Globus pallidus (tissue), 1 donor: Measurements from ENCODE around the gene TAS2R39.
"Not testable (repeated sequence)": the region's sequence is repeated elsewhere in the genome, so short reads cannot be mapped to it uniquely, and the experiment has no call there.

Experiments used
- DNase-seq: peaks from one replicate; pipeline ENCODE4 v3.0.0-alpha.2; 2015; ENCODE audit warnings: low spot score

TAS2R39 gene

DNA sequence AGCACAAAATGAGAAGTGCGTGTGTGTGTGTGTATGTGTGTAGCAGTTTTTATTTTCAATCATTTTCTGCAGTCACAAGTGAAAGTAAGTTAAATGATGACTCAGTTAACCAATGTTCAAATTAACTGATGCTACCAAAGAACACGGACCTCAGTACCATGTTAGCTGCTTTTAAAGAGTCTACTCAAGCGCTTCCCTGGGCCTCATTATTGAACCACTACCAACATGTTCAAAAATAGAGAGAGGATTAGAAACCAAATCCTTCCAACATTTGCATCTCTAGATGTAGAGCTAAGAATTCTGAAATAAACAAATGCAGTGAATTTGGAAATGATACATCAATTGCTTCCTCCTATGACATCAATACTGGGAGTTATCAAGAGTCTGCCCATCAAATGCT lies at the start of gene TAS2R39:
Gene TAS2R39 (plus strand): TSS at position 396 of the 400 bp plus-strand sequence. CDS start 0 bp downstream, at position 396.
- DNase-seq, result no peak

DNA sequence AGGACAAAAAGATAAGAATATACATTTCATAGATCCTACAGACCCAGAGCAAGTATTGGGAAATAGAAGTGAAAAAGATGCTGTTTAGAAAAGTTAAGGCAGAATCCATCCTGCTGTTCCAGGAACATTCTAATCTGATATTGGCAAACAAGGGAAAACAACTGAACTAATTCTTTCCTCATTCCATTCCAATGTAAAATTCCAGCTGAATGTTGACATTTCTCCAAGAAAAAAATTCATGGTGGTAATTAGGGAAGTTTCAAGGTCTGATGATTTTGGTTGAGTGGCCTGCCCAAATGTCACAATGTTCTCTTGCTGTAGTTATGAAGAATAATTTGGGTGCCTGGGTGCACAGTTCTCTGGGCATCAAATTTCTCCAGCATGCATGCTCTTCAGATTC lies 36.1 kb upstream of the TAS2R39 start:
- no peak for DNase-seq

- DNase-seq, result no peak
Measured at GRCh38 chr7:143148050-143148449, 35.2 kb upstream of the TAS2R39 start.

DNA sequence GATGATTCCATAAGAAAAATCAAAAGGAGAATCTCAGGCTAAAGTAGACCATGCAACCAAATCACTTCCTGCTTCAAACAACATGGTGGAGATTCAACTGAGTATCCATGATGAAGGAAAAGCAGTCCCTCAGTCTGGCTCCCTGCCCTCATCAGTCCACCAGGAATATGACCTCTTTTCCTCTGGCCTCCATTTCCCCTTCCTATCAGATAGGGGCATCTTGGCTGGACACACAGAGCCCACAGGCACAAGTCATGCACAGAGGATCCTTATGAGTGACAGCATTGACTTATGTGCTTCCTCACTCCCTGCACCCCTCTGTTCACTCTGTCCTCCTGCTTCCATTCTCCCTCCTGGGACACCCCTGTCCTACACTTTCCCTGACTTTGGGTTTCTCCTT lies 34.6 kb upstream of the TAS2R39 start:
- no peak for DNase-seq

- DNase-seq, result not testable (repeated sequence)
Measured at GRCh38 chr7:143150696-143151095, 32.5 kb upstream of the TAS2R39 start.

DNA sequence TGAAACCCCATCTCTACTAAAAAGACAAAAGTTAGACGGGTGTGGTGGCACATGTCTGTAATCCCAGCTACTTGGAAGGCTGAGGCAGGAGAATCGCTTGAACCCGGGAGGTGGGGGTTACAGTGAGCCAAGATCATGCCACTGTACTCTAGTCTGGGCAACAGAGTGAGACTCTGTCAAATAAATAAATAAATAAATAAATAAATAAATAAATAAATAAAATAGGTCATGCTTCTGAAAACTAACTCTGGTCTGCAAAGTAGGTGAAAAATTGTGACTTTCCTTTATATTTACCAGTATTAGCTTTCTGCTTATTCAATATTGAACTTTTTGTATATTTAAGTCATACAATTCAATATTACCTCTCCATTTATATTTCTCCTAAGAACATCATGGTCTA lies 24.6 kb upstream of the TAS2R39 start:
- DNase-seq, result not testable (repeated sequence)

DNA sequence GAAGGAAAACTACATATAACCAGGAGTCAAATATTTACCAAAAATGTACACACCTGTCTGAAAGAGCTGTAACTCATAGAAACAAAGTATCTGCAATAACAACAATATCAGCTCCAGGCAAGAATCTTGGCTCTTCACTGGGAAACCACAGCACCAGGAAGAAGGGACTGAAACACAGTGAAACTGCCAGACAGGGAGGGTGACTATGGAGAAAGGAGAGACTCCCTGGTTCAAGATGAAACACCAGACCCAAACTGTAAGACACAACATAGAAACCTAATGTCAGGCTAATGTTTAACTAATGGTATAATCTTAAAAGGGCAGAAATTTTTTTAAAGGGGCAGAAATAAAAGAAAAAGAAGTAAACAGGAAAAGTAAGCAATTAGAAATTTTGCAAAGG lies 11.5 kb upstream of the TAS2R39 start:
- DNase-seq, result no peak

GRCh38 chr7:143172354-143172753 lies 10.9 kb upstream of the TAS2R39 start:
- DNase-seq, result no peak

- DNase-seq, result no peak
Measured at GRCh38 chr7:143176128-143176527, 7.1 kb upstream of the TAS2R39 start.

DNA sequence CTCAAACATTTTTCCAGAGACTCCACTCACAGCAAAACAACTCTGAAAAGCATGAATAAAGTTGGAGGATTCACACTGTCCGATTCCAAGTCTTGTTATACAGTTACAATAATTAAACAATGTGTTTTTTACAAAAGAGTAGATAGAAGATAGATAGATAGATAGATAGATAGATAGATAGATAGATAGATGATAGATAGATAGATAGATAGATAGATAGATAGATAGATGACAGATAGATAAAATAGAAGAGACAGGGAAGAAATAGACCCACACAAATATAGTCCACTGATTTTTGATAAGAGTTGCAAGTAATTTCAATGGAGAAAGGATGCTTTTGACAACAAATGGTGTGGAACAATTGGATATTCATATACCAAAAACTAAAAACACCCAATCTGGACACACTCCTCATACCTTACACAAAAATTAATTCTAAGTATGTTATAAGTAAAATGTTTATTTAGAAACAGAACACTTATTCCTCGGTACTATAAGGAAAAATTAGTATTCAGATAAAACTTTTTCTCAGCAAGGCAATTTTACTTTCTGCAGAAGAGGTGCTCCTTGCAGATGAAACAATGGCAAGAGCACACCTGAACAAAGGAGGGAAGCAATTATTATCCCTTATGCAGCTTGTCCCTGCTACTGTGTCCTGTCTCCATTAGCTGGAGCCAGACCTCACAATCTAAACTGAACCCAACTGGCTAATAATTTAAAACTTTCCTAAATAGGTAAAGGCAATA lies 5.7 kb upstream of the TAS2R39 start:
- no peak for DNase-seq

DNA sequence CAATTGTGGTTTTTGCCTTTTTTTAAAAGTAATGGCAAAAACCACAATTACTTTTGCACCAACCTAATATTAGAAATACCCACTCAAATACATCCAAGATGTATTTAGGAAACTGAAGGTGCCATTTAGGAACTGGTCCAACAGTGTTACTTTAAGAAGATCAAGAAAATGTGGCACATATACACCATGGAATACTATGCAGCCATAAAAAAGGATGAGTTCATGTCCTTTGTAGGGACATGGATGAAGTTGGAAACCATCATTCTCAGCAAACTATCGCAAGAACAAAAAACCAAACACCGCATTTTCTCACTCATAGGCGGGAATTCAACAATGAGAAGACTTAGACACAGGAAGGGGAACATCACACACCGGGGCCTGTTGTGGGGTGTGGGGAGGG lies 2.4 kb upstream of the TAS2R39 start:
- not testable (repeated sequence) for DNase-seq

DNA sequence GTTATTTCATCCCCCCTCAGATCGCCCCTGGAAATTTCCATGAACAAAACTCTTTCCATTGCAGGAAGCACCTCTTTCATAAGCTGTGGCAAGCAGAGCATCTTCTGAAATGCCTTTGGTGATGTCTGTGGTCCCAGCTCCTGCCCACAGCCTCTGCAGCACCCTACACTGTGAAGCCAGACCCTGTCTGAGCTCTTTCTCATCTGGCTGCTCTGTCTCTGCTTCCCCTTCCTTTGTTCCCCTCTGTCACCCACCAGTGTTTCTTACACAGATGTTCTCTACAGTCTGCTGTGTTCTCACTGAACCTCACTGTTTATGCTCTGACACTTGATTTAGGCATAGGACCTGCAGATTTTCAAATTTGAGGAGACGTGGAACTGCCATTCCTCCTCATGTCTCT lies 1.9 kb upstream of the TAS2R39 start:
- no peak for DNase-seq

DNA sequence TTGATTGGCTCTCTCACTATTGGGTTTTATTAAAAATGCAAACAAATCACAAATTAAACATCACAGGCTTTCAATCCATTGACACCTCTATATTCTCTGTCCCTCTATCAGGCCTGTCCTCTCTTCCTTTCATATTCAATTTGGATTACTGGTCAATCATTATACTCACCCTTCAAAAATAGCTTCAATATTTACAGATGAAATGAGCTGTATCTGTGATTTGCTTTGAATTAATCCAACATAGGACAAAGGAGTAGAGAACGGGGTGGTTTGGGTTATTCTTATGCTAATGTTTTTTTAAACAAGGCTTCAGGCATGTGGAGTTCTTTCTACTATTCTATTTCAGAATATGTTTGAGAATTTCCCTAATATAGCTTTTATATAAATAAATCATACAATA lies 2.3 kb downstream of the TAS2R39 start:
- DNase-seq, result no peak

DNA sequence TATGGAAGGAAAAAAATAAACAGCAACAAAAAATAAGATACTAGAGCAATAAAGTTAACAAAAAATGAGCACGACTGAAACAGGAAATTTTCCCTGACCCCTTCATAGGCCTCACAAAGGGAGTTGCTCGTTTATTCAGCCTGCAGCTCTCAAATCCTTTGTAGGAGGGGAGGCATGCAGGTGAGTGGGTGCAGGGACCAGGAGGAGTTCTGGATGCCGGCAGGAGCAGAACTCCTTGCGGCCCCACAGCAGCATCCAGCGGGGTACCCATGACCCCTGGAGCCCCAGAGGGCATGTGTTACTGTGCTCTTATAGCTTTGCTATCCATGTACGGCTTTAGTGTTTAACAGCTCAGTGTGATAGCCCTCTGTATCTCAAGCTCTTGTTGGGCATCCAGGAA lies 5.8 kb downstream of the TAS2R39 start:
- DNase-seq, result no peak

- no peak for DNase-seq
Measured at GRCh38 chr7:143193880-143194279, 10.7 kb downstream of the TAS2R39 start.

DNA sequence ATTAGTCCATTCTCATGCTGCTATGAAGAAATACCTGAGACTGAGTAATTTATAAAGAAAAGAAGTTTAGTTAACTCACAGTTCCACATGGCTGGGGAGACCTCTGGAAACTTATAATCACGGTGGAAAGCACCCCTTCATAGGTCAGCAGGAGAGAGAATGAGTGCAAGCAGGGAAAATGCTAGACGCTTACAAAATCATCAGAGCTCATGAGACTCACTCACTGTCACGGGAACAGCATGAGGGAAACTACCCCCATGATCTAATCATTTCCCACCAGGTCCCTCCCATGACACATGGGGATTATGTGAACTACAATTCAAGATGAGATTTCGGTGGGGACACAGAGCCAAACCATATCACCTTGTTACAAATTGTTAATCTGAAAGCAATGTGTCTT lies 15.8 kb downstream of the TAS2R39 start:
- DNase-seq, result no peak

- no peak for DNase-seq
Measured at GRCh38 chr7:143202161-143202560, 18.9 kb downstream of the TAS2R39 start.

- DNase-seq, result no peak
Measured at GRCh38 chr7:143203386-143203785, 20.2 kb downstream of the TAS2R39 start.

DNA sequence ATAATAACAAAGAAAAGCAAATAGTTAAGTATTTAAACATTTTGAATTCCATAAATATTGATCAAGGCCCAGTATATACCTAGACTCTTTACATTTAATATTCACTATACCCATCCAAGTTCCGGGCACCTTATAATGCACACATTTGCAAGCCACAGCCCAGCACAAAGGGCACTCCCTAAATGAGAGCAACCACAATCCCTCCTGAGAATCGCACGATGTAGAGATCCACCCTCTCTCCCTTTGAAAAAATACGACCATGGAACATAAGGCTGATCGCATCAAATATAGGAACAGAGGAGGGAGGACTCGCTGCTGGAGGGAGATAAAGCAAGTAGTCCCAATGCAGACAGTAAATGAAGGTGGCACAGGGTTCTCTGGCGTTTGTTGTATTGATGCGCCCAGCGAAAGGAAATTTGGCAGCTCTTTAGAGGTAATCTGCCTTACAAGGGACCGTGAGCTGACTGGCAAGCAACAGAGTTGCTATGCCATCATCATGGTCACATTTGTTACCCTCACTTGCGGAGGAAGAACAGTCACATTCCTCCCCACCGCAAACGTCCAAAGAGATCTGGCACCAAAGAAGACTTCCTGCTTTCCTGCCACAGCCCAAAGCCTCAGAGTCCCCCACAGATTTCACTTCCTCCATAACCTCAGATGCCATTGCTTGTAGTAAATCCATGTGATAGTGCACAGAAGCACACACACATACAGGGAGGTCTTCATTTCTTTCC lies 22.5 kb downstream of the TAS2R39 start:
- DNase-seq, result peak; percentile 72

- no peak for DNase-seq
Measured at GRCh38 chr7:143210541-143210940, 27.3 kb downstream of the TAS2R39 start.

GRCh38 chr7:143213478-143213877 lies 30.3 kb downstream of the TAS2R39 start:
- DNase-seq, result not testable (repeated sequence)

GRCh38 chr7:143214789-143215679 lies 31.8 kb downstream of the TAS2R39 start:
- DNase-seq, result peak; percentile 84

GRCh38 chr7:143216151-143216550 lies 32.9 kb downstream of the TAS2R39 start:
- DNase-seq, result no peak
